ENCODE data around the gene PRSS57.

GRCh38 chr19:708154-709143, 13.2 kb upstream of the PRSS57 start, which contains the start of gene PALM:
- TF ChIP-seq CTCF (IDR thresholded peaks at IDR 0.05; ENCODE audit: insufficient read depth, low read length) (no peak), REST (IDR thresholded peaks at IDR 0.05; ENCODE audit: insufficient replicate concordance, low read depth) (no peak), POLR2AphosphoS5 (IDR thresholded peaks at IDR 0.05; ENCODE audit: low read depth) (no peak)
